Brain microvascular endothelial cell (primary cell): Measurements from ENCODE around the gene ANXA6.

Experiments used
- DNase-seq: peaks from one replicate; pipeline ENCODE4 v3.0.0-alpha.2; 2020
- H3K27ac ChIP-seq: fragments of 250-450 bp; sonication (Bioruptor Pico); 2 replicates; pipeline ENCODE4 v1.5.1; 2020; ENCODE audit warnings: mild to moderate bottlenecking, moderate library complexity
- H3K27me3 ChIP-seq: fragments of 250-450 bp; sonication (Bioruptor Pico); replicated peaks from 2 replicates; pipeline ENCODE4 v1.5.1; 2020; ENCODE audit warnings: mild to moderate bottlenecking
- H3K36me3 ChIP-seq: fragments of 250-450 bp; sonication (Bioruptor Pico); replicated peaks from 2 replicates; pipeline ENCODE4 v1.5.1; 2020; ENCODE audit warnings: mild to moderate bottlenecking
- H3K4me3 ChIP-seq: 2 replicates; pipeline ENCODE4 v1.5.1; 2011; ENCODE audit warnings: low read depth, mild to moderate bottlenecking, control low read depth, low read length, moderate library complexity
- CTCF ChIP-seq: IDR thresholded peaks from 2 replicates; pipeline ENCODE4 v1.5.1; 2011; ENCODE audit warnings: low read depth, mild to moderate bottlenecking, moderate library complexity, low read length, control low read depth, inconsistent platforms; ENCODE audit errors: missing control alignments
- in situ Hi-C: cut with HindIII; loops from 2 replicates; pipeline ENCODE4 v1.10.0; 2017; ENCODE audit warnings: low sequenced_read_pairs, low pct_ligation_motif_present

The ANXA6 gene

GRCh38 chr5:151078490-151079262, 78.9 kb downstream of the ANXA6 start:
- in situ Hi-C loops = no loop called here
- Histone ChIP-seq H3K4me3 (peak overlapping the region; percentile 5), H3K27me3 (no peaks in the 10 kb centered on the region), H3K27ac (peak overlapping the region; percentile 99), H3K36me3 (peaks cover 7% of the 10 kb centered on the region)
- DNase-seq = no peak
- no peak for TF ChIP-seq CTCF

- no peak for TF ChIP-seq CTCF
- DNase-seq = no peak
- in situ Hi-C loops = no loop called here
- peaks cover 7% of the 10 kb centered on the region for H3K36me3 ChIP-seq
- no peak overlapping the region for H3K4me3 ChIP-seq
- H3K27me3 ChIP-seq = no peaks in the 10 kb centered on the region
- no peak overlapping the region for H3K27ac ChIP-seq
Measured at GRCh38 chr5:151077967-151078366, 79.6 kb downstream of the ANXA6 start.

- H3K27ac ChIP-seq = no peak overlapping the region
- peaks cover 7% of the 10 kb centered on the region for H3K36me3 ChIP-seq
- no peak overlapping the region for H3K4me3 ChIP-seq
- in situ Hi-C loops = no loop called here
- no peaks in the 10 kb centered on the region for H3K27me3 ChIP-seq
- no peak for DNase-seq
- no peak for TF ChIP-seq CTCF
Measured at GRCh38 chr5:151077419-151077818, 80.2 kb downstream of the ANXA6 start.

DNA sequence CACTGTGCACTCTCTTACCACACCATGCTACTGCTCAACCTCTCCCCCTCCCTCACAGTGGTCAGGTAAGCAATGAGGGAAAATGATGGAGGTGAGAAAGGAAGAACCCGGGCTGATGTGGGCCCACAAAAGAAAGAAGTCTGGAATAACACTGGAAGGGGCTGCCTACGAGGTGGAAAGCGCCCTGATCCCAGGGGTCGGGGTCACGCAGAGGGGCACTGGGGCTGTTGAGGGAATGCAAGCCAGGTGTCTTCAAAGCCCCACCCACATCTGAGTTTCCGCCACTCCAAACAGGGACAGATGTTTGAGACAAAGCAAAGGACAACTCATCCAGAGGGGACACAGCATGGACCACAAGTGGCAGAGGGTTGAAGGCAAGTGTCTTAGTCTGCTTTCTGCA, 81.0 kb downstream of the ANXA6 start:
- no peak for TF ChIP-seq CTCF
- Histone ChIP-seq H3K27me3 (no peaks in the 10 kb centered on the region), H3K36me3 (peaks cover 7% of the 10 kb centered on the region), H3K27ac (no peak overlapping the region), H3K4me3 (no peak overlapping the region)
- in situ Hi-C loops = no loop called here
- no peak for DNase-seq

DNA sequence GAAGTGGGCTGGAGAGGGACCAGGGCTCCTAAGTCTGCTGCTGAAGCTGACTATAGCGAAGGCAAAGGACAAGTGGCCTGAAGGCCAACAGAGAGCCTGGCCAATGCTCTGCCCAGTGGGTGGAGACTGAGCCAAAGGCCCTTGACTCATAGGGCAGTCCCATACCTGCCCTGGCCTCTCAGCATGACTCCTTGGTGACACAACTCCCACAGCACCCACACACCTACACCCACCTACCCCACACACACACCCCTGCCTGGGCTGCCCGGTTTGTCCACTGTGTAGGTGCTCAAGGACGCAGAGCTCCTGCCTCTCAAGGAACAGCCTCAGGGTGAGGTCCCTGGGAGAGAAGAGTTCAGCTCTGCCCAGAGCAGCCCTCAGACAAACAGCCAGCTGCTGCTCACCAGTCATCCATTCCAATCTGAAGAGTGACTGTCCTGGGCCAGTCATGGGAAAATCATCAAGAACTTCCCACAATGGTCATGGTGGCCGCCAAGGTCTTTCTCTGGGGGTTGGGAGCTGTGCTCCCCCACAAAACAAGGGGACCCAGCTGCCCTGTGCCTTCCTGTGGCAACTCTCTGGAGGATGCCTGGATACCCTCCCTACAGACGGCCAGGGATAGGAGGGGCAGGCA, 81.8 kb downstream of the ANXA6 start:
- no peak overlapping the region for H3K4me3 ChIP-seq
- H3K27me3 ChIP-seq = no peaks in the 10 kb centered on the region
- peak overlapping the region; percentile 32 for H3K27ac ChIP-seq
- peaks cover 7% of the 10 kb centered on the region for H3K36me3 ChIP-seq
- peak; percentile 49 for DNase-seq
- TF ChIP-seq CTCF = no peak
- in situ Hi-C loops = no loop called here
